SK-N-MC (cell line): ENCODE measurements around the gene FGFR3.

Experiments used
- EZH2 ChIP-seq: fragments of 200-600 bp; sonication (generic); IDR thresholded peaks from one replicate; pipeline ENCODE4 v1.6.1; 2017; ENCODE audit warnings: antibody characterized with exemption
- FOXP2 ChIP-seq: optimal IDR thresholded peaks from 2 replicates; pipeline ENCODE3; 2011; ENCODE audit warnings: mild to moderate bottlenecking, moderate library complexity; ENCODE audit not compliant: insufficient read depth; ENCODE audit errors: extremely low read length, control extremely low read depth
- POLR2AphosphoS5 ChIP-seq: IDR thresholded peaks from 2 replicates; pipeline ENCODE4 v1.6.1; 2012; ENCODE audit warnings: mild to moderate bottlenecking, low read depth, low read length, borderline replicate concordance

DNA sequence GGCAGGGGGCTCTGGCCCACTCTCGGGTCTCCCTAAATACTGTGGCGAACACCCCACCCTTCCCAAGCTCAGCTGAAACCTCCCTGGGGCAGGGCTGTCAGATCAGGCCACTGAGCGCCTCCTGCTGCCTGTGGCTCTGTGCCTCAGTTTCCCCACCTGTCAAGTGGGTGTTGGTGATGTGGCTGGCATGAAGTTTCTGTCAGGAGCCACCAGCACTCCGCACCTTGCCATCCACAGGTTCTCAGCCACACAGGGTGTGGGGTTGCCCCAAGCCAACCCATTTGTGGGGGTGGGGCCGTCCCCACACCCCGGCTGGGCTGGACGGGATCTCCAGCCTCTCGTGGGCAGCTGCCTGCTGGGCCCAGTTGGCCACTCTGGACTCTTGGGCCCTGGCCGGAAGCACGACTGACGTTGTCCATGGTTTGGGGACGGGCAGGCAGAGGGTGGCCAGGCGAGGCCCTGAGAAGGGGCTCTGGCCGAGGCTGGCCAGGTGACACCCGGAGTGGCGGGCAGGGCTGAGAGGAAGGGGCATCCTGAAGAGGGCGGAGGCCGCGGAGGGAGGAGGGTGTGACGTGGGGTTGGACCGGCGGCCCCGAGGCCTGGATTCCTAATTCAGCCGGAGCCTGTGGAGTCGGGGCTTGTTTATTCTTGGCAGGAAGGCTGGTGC lies 5.5 kb upstream of the FGFR3 start:
- TF ChIP-seq EZH2, result no peak
- TF ChIP-seq FOXP2, result no peak
- TF ChIP-seq POLR2AphosphoS5, result no peak
